ENCODE results near the gene YPEL1.
"Not testable (repeated sequence)": the region's sequence is repeated elsewhere in the genome, so short reads cannot be mapped to it uniquely, and the experiment has no call there.

YPEL1 gene

DNA sequence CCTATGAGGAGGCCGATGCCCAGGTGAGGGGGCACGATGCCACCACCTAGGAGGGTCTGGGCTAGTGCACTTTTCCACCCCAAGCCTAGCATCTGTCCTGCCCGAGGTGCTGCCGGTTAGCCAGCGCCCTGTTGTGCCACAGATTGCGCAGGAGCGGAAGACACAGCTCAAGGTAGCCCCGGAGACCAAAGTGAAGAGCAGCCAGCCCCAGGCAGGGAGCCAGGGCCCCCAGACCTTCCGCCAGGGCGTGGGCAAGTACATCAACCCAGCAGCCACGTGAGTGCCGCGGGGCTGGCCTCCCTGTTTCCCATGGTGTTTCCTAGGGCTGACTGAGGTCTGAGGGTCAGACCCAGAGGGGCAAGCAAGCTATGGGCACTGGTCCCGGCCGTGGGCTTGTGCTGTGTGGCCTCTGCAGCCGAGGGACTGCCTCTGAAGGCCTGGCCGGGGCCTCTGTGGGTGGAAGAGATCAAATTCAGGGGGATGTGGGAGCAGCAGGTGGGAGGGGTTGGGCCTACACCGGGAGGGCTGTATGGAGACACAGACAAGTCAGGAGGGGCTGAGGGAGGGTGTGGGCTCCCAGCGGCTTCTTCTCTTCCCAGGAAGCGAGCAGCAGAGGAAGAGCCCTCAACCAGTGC is 40.7 kb downstream of the YPEL1 start:
- Mint-ChIP-seq H3K4me3 (no peak overlapping the region), H3K9me3 (no peaks in the 10 kb centered on the region), H3K4me1 (peaks cover 33% of the 10 kb centered on the region), H3K27ac (no peak overlapping the region), H3K36me3 (ENCODE audit: low read depth) (peaks cover 53% of the 10 kb centered on the region), H3K27me3 (ENCODE audit: low read depth) (no peaks in the 10 kb centered on the region)
- TF ChIP-seq, protein P1, sequence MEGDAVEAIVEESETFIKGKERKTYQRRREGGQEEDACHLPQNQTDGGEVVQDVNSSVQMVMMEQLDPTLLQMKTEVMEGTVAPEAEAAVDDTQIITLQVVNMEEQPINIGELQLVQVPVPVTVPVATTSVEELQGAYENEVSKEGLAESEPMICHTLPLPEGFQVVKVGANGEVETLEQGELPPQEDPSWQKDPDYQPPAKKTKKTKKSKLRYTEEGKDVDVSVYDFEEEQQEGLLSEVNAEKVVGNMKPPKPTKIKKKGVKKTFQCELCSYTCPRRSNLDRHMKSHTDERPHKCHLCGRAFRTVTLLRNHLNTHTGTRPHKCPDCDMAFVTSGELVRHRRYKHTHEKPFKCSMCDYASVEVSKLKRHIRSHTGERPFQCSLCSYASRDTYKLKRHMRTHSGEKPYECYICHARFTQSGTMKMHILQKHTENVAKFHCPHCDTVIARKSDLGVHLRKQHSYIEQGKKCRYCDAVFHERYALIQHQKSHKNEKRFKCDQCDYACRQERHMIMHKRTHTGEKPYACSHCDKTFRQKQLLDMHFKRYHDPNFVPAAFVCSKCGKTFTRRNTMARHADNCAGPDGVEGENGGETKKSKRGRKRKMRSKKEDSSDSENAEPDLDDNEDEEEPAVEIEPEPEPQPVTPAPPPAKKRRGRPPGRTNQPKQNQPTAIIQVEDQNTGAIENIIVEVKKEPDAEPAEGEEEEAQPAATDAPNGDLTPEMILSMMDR (IDR thresholded peaks at IDR 0.05; ENCODE audit: unreplicated experiment in 3 of 3), result no peak

DNA sequence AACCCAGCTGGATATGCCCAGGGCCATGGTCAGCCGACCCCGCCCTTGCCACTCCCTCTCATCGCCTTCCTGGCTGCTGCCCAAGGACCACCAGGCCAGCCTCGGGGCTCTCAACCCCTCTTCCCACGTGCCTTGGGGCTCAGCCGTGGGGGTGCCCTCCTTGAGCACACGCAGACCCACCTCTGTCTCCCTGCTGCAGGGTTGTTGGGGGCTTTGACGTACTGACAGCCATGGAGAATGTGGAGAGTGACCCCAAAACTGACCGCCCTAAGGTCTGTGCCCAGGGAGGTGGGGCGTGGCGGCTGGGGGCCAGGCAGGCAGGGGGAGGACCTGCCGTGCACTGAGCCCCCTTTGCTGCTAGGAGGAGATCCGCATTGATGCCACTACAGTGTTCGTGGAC is 41.2 kb downstream of the YPEL1 start:
- Mint-ChIP-seq H3K4me3 (no peak overlapping the region), H3K36me3 (ENCODE audit: low read depth) (peaks cover 55% of the 10 kb centered on the region), H3K27ac (no peak overlapping the region), H3K9me3 (no peaks in the 10 kb centered on the region), H3K4me1 (peaks cover 28% of the 10 kb centered on the region), H3K27me3 (ENCODE audit: low read depth) (no peaks in the 10 kb centered on the region)
- TF ChIP-seq, protein P1 (IDR thresholded peaks at IDR 0.05; ENCODE audit: unreplicated experiment in 3 of 3), result no peak

DNA sequence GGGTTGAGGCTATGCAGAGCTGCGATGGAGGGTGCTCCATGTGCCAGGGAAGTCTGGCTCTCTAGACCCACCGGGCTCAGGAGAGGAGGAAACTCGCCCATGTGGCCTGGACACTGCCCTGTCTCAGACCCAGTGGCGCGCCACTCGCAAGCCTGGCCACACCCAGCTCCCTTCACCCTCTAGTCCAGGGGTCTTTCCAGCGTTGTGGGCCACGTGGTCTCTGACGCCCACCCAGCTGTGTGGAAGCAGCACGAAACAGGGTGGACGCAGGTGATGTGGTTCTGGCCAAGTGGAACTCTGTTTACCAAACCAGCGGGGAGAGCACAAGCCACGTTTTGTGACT is 41.6 kb downstream of the YPEL1 start:
- H3K36me3 Mint-ChIP-seq (ENCODE audit: low read depth), result peaks cover 58% of the 10 kb centered on the region
- peaks cover 28% of the 10 kb centered on the region for H3K4me1 Mint-ChIP-seq
- no peak overlapping the region for H3K4me3 Mint-ChIP-seq
- no peak overlapping the region for H3K27ac Mint-ChIP-seq
- H3K27me3 Mint-ChIP-seq (ENCODE audit: low read depth), result no peaks in the 10 kb centered on the region
- H3K9me3 Mint-ChIP-seq, result no peaks in the 10 kb centered on the region
- TF ChIP-seq, protein P1 (IDR thresholded peaks at IDR 0.05; ENCODE audit: unreplicated experiment in 3 of 3), result no peak

DNA sequence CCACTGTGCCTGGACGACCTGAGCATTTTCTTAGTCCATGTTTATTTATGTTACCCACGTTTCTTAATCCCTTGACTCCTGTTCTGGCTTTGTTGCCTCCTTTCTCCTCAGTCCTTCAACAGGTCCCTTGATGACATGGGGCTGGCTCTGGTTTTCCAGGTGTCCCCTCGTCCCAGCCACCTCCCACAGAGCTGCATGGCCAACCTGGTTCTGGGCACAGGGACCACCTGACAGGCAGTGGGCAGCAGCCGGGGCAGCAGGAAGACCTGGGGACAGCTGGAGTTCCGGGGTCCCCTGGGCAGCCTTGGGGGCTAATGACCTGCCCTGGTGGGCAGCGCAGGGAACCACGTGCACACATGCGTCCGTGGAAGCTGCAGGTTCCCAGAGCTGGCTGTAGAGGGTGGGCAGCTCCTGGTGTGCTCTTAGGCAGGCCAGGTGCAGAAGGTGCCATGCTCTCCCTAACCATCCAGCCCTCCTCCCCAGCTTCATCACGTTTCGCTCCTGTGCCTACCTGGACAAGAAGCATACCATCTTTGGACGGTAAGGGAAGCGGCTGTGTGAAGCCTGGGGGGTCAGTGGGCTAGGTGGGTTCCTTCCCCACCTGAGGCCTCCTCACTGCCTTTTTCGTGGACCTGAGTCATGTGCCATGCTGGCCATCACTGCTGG is 42.1 kb downstream of the YPEL1 start:
- Mint-ChIP-seq H3K36me3 (ENCODE audit: low read depth) (peaks cover 59% of the 10 kb centered on the region), H3K4me1 (peaks cover 23% of the 10 kb centered on the region), H3K27me3 (ENCODE audit: low read depth) (no peaks in the 10 kb centered on the region), H3K9me3 (no peaks in the 10 kb centered on the region), H3K4me3 (no peak overlapping the region), H3K27ac (no peak overlapping the region)
- TF ChIP-seq, protein P1 (IDR thresholded peaks at IDR 0.05; ENCODE audit: unreplicated experiment in 3 of 3), result no peak

DNA sequence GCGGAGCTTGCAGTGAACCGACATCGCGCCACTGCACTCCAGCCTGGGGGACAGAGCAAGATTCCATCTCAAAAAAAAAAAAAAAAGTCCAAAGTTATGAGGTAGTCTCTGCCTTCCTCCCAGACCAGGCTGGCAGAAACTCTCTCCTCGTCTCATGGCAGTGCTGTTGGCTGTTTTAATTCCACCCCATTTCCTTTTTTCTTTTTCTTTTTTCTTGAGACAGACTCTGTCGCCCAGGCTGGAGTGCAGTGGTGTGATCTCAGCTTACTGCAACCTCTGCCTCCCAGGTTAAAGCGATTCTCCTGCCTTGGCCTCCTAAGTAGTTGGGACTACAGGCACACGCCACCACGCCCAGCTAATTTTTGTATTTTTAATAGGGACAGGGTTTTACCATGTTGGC is 42.7 kb downstream of the YPEL1 start:
- not testable (repeated sequence) for H3K27me3 Mint-ChIP-seq (ENCODE audit: low read depth)

DNA sequence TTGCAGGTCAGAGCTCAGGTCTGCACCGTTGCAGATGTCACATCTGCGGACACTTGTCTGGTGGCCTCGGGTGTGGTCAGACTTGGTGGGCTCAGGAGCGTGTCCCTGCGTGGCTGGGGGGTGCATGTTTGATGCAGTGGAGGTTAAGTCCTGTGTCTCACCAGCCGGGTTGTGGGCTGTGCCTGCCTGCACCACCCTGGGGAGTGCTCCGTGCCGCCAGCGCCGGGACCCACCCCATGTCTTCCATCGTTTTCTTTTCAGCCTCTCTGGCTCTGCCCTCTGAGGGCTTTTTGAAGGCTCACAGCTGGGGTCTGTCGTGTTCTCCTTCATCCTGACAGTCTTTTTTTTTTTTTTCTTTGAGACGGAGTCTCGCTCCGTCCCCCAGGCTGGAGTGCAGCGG is 43.8 kb downstream of the YPEL1 start:
- Mint-ChIP-seq H3K36me3 (ENCODE audit: low read depth) (peaks cover 47% of the 10 kb centered on the region), H3K27me3 (ENCODE audit: low read depth) (no peaks in the 10 kb centered on the region), H3K9me3 (no peaks in the 10 kb centered on the region), H3K4me3 (no peak overlapping the region), H3K27ac (no peak overlapping the region), H3K4me1 (peaks cover 18% of the 10 kb centered on the region)
- TF ChIP-seq, protein P1 (IDR thresholded peaks at IDR 0.05; ENCODE audit: unreplicated experiment in 3 of 3), result no peak

More for the DNA sequence above, 42.7 kb downstream of the YPEL1 start:
- Mint-ChIP-seq H3K36me3 (ENCODE audit: low read depth) (peaks cover 54% of the 10 kb centered on the region), H3K4me1 (peaks cover 18% of the 10 kb centered on the region)
- not testable (repeated sequence) for H3K9me3 Mint-ChIP-seq, H3K4me3 Mint-ChIP-seq, H3K27ac Mint-ChIP-seq

Data from nephron (organoid).